ENCODE data around the gene KLF6. TPM values are rescaled to one million over a fixed set of nuclear protein-coding genes. Genes with fewer than 3 reads are reported as not detected.

The KLF6 gene
- total and polyA plus RNA-seq, 11 donors: 15.2 to 106 (median 52.2) TPM

DNA sequence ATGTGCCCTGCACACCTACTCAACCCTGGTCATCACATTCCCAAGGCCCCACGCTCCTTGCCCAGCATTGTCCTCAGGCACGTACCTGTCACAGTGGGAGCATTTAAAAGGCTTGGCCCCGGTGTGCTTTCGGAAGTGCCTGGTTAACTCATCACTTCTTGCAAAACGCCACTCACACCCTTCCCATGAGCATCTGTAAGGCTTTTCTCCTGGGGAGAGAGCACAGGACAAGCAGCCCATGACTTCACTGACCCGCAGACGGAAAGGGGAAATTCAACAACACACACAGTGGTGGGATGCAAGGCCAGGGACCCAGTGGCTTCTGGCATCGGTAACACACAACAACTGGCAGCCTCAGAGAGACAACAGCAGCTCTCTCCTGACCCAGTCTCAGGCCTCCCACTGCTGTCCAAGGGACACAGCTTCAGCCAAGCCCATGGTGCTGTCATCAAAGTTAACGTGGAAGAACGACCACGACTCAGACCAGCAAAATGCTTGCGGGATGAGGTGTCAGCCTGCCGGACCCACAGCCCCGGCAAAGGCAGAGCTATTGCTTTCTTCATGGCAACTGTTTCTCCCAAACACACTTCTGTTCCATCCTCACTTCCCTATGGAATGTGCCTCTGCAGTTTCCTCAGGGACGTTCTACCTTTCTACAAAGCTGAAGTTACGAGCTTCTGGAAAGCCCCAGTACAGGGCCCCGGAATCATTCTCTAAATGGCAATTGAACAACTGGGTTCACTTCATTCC is 4.8 kb downstream of the KLF6 start:
- H3K27ac ChIP-seq: peak overlapping the region; percentile 96 to 100 (median 100)
- 13 to 31% (median 21%) methylated on average over 17 of the region's 17 CpGs for WGBS, 4 donors
- peaks cover 23 to 75% (median 66%) of the 10 kb centered on the region in 12 donors for H3K4me1 ChIP-seq
- ATAC-seq (no peak), DNase-seq (peak in 1 of 5 donors; percentile 37)
- no peaks in the 10 kb centered on the region for H3K27me3 ChIP-seq
- intact Hi-C loops (cut with DNase I): loop anchor here (2.0 to 10.0 kb wide), 32 partner anchors 33 to 992 kb away; no protein-coding TSS in a partner anchor
- peaks cover 0 to 72% (median 65%) of the 10 kb centered on the region in 9 donors for H3K36me3 ChIP-seq
- TF ChIP-seq, protein P1, sequence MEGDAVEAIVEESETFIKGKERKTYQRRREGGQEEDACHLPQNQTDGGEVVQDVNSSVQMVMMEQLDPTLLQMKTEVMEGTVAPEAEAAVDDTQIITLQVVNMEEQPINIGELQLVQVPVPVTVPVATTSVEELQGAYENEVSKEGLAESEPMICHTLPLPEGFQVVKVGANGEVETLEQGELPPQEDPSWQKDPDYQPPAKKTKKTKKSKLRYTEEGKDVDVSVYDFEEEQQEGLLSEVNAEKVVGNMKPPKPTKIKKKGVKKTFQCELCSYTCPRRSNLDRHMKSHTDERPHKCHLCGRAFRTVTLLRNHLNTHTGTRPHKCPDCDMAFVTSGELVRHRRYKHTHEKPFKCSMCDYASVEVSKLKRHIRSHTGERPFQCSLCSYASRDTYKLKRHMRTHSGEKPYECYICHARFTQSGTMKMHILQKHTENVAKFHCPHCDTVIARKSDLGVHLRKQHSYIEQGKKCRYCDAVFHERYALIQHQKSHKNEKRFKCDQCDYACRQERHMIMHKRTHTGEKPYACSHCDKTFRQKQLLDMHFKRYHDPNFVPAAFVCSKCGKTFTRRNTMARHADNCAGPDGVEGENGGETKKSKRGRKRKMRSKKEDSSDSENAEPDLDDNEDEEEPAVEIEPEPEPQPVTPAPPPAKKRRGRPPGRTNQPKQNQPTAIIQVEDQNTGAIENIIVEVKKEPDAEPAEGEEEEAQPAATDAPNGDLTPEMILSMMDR (IDR thresholded peaks at IDR 0.05): no peak
- no peak for TF ChIP-seq POLR2A (IDR thresholded peaks at IDR 0.05)
- H3K9me3 ChIP-seq: no peaks in the 10 kb centered on the region
- H3K4me3 ChIP-seq: peak overlapping the region; percentile 28 to 100 (median 96)

DNA sequence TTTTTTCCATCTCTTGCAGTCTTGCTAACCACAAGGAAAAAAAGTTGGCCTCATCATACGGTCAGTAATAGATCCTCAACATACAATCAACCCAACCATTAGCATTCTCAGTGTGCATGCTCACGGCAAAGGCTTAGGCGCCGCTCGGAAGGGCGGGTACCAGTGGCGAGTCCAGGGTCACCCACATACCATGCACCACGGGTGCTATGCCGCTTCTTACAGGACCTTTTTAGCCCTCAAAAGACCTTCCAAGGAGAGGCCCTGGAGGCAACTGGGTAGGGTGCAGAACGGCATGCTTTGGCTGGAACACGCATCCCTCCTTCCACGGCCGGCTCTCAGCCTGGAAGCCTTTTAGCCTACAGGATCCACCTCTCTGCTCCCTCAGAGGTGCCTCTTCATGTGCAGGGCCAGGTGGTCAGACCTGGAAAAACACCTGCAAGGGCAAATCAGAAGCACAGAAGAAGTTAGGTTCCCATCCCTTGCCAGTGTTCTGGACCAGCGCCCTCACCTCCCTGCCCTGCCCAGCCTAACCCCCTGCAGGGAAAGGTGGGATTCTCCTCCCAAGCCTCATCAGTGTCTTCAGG is 5.8 kb downstream of the KLF6 start:
- ATAC-seq (no peak), DNase-seq (no peak)
- peak overlapping the region in 10 of 12 donors; percentile 73 to 100 (median 96) for H3K4me3 ChIP-seq
- TF ChIP-seq, protein P1 (IDR thresholded peaks at IDR 0.05): no peak
- TF ChIP-seq POLR2A (IDR thresholded peaks at IDR 0.05): no peak
- peak overlapping the region; percentile 96 to 100 (median 100) for H3K27ac ChIP-seq
- peaks cover 0 to 81% (median 66%) of the 10 kb centered on the region in 9 donors for H3K36me3 ChIP-seq
- H3K27me3 ChIP-seq: no peaks in the 10 kb centered on the region
- 43 to 71% (median 60%) methylated on average over 13 to 14 of the region's 14 CpGs for WGBS, 4 donors
- peaks cover 23 to 80% (median 73%) of the 10 kb centered on the region in 12 donors for H3K4me1 ChIP-seq
- H3K9me3 ChIP-seq: no peaks in the 10 kb centered on the region
- intact Hi-C loops (cut with DNase I): loop anchor here in 5 of 10 donors (2.0 to 10.0 kb wide), 5 partner anchors 312 to 883 kb away; no protein-coding TSS in a partner anchor

DNA sequence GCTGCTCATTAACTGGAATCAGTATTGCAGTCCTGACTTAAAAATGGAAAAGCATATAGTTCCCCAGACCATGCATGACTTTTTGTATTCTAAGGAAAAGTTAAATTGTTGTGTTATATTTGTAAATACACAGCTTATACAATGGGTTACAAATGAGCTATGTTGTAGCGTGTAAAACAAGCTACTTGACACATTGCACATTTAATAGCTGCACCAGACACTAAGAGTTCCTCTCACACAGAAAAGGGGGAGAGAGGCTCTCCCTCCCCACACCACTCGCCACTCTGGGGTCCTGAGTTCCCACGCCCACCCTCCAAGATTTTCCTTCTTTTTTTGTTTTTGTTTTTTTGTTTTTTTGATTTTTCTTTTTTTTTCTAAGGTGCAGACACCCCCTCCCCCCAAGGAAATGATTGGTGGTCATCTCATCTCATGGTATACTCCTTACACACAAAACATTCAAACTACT is 6.3 kb downstream of the KLF6 start:
- H3K27ac ChIP-seq: peak overlapping the region in 11 of 12 donors; percentile 96 to 100 (median 99)
- no peak for ATAC-seq
- TF ChIP-seq, protein P1 (IDR thresholded peaks at IDR 0.05): no peak
- TF ChIP-seq POLR2A (IDR thresholded peaks at IDR 0.05): no peak

More for the DNA sequence above, 6.3 kb downstream of the KLF6 start:
- WGBS, 4 donors: 51 to 70% (median 56%) methylated on average over 3 of the region's 3 CpGs
- Histone ChIP-seq H3K4me3 (peak overlapping the region in 8 of 12 donors; percentile 73 to 100 (median 96)), H3K9me3 (no peaks in the 10 kb centered on the region), H3K27me3 (no peaks in the 10 kb centered on the region), H3K4me1 (peaks cover 23 to 80% (median 73%) of the 10 kb centered on the region in 12 donors), H3K36me3 (peaks cover 0 to 81% (median 66%) of the 10 kb centered on the region in 9 donors)
- no peak for DNase-seq
- intact Hi-C loops (cut with DNase I): loop anchor here in 5 of 10 donors (2.0 to 10.0 kb wide), 5 partner anchors 311 to 884 kb away; no protein-coding TSS in a partner anchor

Data from heart left ventricle (tissue), 16 donors.